NCI-H1417 (cell line): Measurements from ENCODE around the gene FEM1A.
"Not testable (repeated sequence)": the region's sequence is repeated elsewhere in the genome, so short reads cannot be mapped to it uniquely, and the experiment has no call there.

Source experiments
- DNase-seq, 3 experiments: peaks; one replicate each; lab custom pipeline; 2025; lab: John Stamatoyannopoulos, UW

FEM1A gene

GRCh38 chr19:4774136-4774535 is 17.4 kb upstream of the FEM1A start:
- peak in 2 of 3 experiments; percentile 33 to 36 for DNase-seq

GRCh38 chr19:4775627-4776152 is 15.8 kb upstream of the FEM1A start:
- no peak for DNase-seq

GRCh38 chr19:4776436-4777211 is 14.9 kb upstream of the FEM1A start:
- DNase-seq, result peak in 2 of 3 experiments; percentile 29 to 63

GRCh38 chr19:4778124-4778523 is 13.4 kb upstream of the FEM1A start:
- not testable (repeated sequence) for DNase-seq

GRCh38 chr19:4780860-4781259 is 10.7 kb upstream of the FEM1A start:
- DNase-seq, result no peak

GRCh38 chr19:4781801-4782200 is 9.7 kb upstream of the FEM1A start:
- peak in 2 of 3 experiments; percentile 21 to 69 for DNase-seq

GRCh38 chr19:4786412-4787016 is 5.0 kb upstream of the FEM1A start:
- DNase-seq, result not testable (repeated sequence)

- DNase-seq, result not testable (repeated sequence)
These were observed 708 bp downstream of the FEM1A start for GRCh38 chr19:4792019-4792865.

- DNase-seq, result not testable (repeated sequence)
These were observed 1.3 kb downstream of the FEM1A start for GRCh38 chr19:4792866-4793195.

- not testable (repeated sequence) for DNase-seq
These were observed 1.7 kb downstream of the FEM1A start for GRCh38 chr19:4793278-4793677.

- DNase-seq, result no peak
These were observed 3.4 kb downstream of the FEM1A start for GRCh38 chr19:4794971-4795370.

- no peak for DNase-seq
These were observed 3.9 kb downstream of the FEM1A start for GRCh38 chr19:4795400-4795799.

GRCh38 chr19:4800591-4801081 is 9.1 kb downstream of the FEM1A start:
- no peak for DNase-seq

GRCh38 chr19:4801085-4801619 is 9.6 kb downstream of the FEM1A start:
- DNase-seq, result no peak

GRCh38 chr19:4802711-4803110 is 11.2 kb downstream of the FEM1A start:
- DNase-seq, result no peak

- DNase-seq, result peak; percentile 45 to 80 (median 55)
These were observed 12.5 kb downstream of the FEM1A start for GRCh38 chr19:4803736-4804695.

- DNase-seq, result not testable (repeated sequence)
These were observed 13.6 kb downstream of the FEM1A start for GRCh38 chr19:4805140-4805539.

GRCh38 chr19:4806384-4806783 is 14.8 kb downstream of the FEM1A start:
- no peak for DNase-seq

- DNase-seq, result no peak
These were observed 15.7 kb downstream of the FEM1A start for GRCh38 chr19:4807188-4807587.

- peak; percentile 51 to 65 (median 59) for DNase-seq
These were observed 20.0 kb downstream of the FEM1A start for GRCh38 chr19:4811328-4812131.
